ENCODE results near the gene ENPP5. TPM values are rescaled to one million over a fixed set of nuclear protein-coding genes. Genes with fewer than 3 reads are reported as not detected.
A peak's percentile ranks its signal among the peaks of the same experiment; 100 is the strongest.
"Not testable (repeated sequence)": the region's sequence is repeated elsewhere in the genome, so short reads cannot be mapped to it uniquely, and the experiment has no call there.

The ENPP5 gene
- total RNA-seq, 4 donors from 2014 or later = 0.46 to 3.8 (median 0.87) TPM

GRCh38 chr6:46174904-46175303 lies 4.1 kb upstream of the ENPP5 start:
- intact Hi-C loops (cut with DNase I) = no loop called here
- 67% methylated on average over 3 of the region's 3 CpGs for WGBS
- Histone ChIP-seq H3K27ac (replicated peaks in 1 of 4) (no peak overlapping the region), H3K4me1 (peaks cover 0 to 14% (median 13%) of the 10 kb centered on the region in 4 donors), H3K9me3 (no peaks in the 10 kb centered on the region), H3K27me3 (peaks cover 0 to 12% (median 3%) of the 10 kb centered on the region in 4 donors), H3K36me3 (no peaks in the 10 kb centered on the region), H3K4me3 (no peak overlapping the region)
- no peak for TF ChIP-seq EP300 (IDR thresholded peaks at IDR 0.05)
- TF ChIP-seq, protein P1, sequence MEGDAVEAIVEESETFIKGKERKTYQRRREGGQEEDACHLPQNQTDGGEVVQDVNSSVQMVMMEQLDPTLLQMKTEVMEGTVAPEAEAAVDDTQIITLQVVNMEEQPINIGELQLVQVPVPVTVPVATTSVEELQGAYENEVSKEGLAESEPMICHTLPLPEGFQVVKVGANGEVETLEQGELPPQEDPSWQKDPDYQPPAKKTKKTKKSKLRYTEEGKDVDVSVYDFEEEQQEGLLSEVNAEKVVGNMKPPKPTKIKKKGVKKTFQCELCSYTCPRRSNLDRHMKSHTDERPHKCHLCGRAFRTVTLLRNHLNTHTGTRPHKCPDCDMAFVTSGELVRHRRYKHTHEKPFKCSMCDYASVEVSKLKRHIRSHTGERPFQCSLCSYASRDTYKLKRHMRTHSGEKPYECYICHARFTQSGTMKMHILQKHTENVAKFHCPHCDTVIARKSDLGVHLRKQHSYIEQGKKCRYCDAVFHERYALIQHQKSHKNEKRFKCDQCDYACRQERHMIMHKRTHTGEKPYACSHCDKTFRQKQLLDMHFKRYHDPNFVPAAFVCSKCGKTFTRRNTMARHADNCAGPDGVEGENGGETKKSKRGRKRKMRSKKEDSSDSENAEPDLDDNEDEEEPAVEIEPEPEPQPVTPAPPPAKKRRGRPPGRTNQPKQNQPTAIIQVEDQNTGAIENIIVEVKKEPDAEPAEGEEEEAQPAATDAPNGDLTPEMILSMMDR (IDR thresholded peaks at IDR 0.05) = no peak
- TF ChIP-seq POLR2AphosphoS5 (IDR thresholded peaks at IDR 0.05) = no peak
- TF ChIP-seq POLR2A (IDR thresholded peaks at IDR 0.05; ENCODE audit: low read depth) = no peak
- no peak for DNase-seq (ENCODE audit: extremely low spot score)

DNA sequence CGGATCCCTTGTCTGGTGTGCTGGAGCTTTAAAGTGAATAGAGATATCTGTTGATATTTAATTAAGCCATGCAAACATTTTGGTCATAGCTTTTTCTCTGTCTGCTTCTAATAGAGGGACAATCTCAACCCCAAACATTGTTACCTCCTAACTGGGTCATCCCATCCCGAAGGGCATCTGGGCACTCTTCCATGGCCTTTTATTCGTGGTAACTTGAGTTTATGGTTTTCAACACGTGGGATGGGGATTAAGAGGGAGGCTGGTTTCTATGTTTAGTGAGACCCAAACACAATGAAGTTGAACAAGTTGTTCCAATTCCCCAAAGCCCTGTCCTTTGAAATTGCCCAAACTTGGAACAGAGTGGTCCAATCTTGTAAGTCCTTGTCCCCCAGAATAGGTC lies 1.4 kb upstream of the ENPP5 start:
- Histone ChIP-seq H3K36me3 (no peaks in the 10 kb centered on the region), H3K27me3 (peaks cover 0 to 12% (median 3%) of the 10 kb centered on the region in 4 donors), H3K4me3 (no peak overlapping the region), H3K9me3 (no peaks in the 10 kb centered on the region), H3K4me1 (peaks cover 0 to 14% (median 13%) of the 10 kb centered on the region in 4 donors), H3K27ac (replicated peaks in 1 of 4) (no peak overlapping the region)
- no peak for DNase-seq (ENCODE audit: extremely low spot score)
- intact Hi-C loops (cut with DNase I) = no loop called here
- TF ChIP-seq EP300 (IDR thresholded peaks at IDR 0.05) (no peak), POLR2AphosphoS5 (IDR thresholded peaks at IDR 0.05) (no peak), POLR2A (IDR thresholded peaks at IDR 0.05; ENCODE audit: low read depth) (no peak)
- TF ChIP-seq, protein P1 (IDR thresholded peaks at IDR 0.05) = no peak
- 88% methylated on average over 4 of the region's 4 CpGs for WGBS

DNA sequence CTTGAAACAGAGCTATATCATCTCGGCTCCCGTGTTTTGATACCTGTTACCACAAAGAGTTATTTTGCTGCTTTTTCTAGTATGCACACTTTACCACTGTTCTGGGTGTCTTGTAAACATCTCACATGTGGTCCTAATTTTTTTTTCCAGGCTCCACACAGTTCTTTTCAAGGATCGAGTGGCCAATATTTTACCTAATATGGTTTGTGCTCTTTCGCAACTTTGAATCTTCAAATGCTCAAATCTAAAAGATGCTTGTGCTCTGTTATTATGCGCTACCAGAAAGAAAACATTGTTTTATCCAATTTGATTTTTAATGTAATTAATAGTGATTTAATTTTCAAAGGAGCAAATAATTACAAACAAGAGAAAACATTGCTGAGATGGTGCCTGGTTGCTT lies 10.7 kb downstream of the ENPP5 start:
- DNase-seq (ENCODE audit: extremely low spot score) = no peak
- no peak overlapping the region for H3K4me3 ChIP-seq
- TF ChIP-seq, protein P1 (IDR thresholded peaks at IDR 0.05) = no peak
- TF ChIP-seq POLR2A (IDR thresholded peaks at IDR 0.05; ENCODE audit: low read depth) = no peak
- no peaks in the 10 kb centered on the region for H3K4me1 ChIP-seq
- H3K9me3 ChIP-seq = no peaks in the 10 kb centered on the region
- intact Hi-C loops (cut with DNase I) = no loop called here
- H3K27ac ChIP-seq (replicated peaks in 1 of 4) = no peak overlapping the region
- H3K27me3 ChIP-seq = no peaks in the 10 kb centered on the region
- 94% methylated on average over 5 of the region's 5 CpGs for WGBS
- H3K36me3 ChIP-seq = no peaks in the 10 kb centered on the region

GRCh38 chr6:46159229-46159628 lies 11.6 kb downstream of the ENPP5 start:
- Histone ChIP-seq H3K27me3 (no peaks in the 10 kb centered on the region), H3K4me1 (no peaks in the 10 kb centered on the region), H3K36me3 (no peaks in the 10 kb centered on the region), H3K4me3 (no peak overlapping the region), H3K9me3 (no peaks in the 10 kb centered on the region), H3K27ac (replicated peaks in 1 of 4) (no peak overlapping the region)
- intact Hi-C loops (cut with DNase I) = no loop called here
- no peak for DNase-seq (ENCODE audit: extremely low spot score)
- TF ChIP-seq POLR2A (IDR thresholded peaks at IDR 0.05; ENCODE audit: low read depth) (no peak), POLR2AphosphoS5 (IDR thresholded peaks at IDR 0.05) (no peak)
- TF ChIP-seq, protein P1 (IDR thresholded peaks at IDR 0.05) = no peak

GRCh38 chr6:46156701-46157100 lies 14.1 kb downstream of the ENPP5 start:
- intact Hi-C loops (cut with DNase I) = no loop called here
- Histone ChIP-seq H3K4me1 (no peaks in the 10 kb centered on the region), H3K4me3 (no peak overlapping the region), H3K27me3 (no peaks in the 10 kb centered on the region), H3K27ac (replicated peaks in 1 of 4) (no peak overlapping the region), H3K9me3 (no peaks in the 10 kb centered on the region), H3K36me3 (no peaks in the 10 kb centered on the region)
- no peak for DNase-seq (ENCODE audit: extremely low spot score)
- TF ChIP-seq POLR2AphosphoS5 (IDR thresholded peaks at IDR 0.05) (no peak), POLR2A (IDR thresholded peaks at IDR 0.05; ENCODE audit: low read depth) (no peak), EP300 (IDR thresholded peaks at IDR 0.05) (no peak)
- TF ChIP-seq, protein P1 (IDR thresholded peaks at IDR 0.05) = no peak

DNA sequence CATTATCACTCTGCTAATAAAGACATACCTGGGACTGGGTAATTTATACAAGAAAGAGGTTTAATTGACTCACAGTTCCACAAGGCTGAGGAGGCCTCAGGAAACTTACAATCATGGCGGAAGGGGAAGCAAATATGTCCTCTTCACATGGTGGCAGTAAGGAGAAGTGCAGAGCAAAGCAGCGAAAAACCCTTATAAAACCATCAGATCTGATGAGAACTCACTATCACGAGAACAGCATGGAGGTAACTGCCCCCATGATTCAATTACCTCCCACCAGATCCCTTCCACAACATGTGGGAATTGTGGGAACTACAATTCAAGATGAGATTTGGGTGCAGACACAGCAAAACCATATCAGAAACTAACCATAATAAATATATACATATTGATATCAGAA lies 21.7 kb downstream of the ENPP5 start:
- H3K36me3 ChIP-seq; H3K9me3 ChIP-seq; H3K27ac ChIP-seq (replicated peaks in 1 of 4); intact Hi-C loops (cut with DNase I); H3K4me3 ChIP-seq; H3K27me3 ChIP-seq: not testable (repeated sequence)
- peaks cover 0 to 12% (median 10%) of the 10 kb centered on the region in 4 donors for H3K4me1 ChIP-seq
- 91% methylated on average over 3 of the region's 3 CpGs for WGBS
- peak; percentile 53 for DNase-seq (ENCODE audit: extremely low spot score)
